HL-60 (cell line): ENCODE measurements around the gene LSAMP.

Experiments used
- DNase-seq, 2 experiments: peaks; one replicate each; pipeline ENCODE4 v3.0.0-alpha.2; 2010 to 2020; ENCODE audit warnings: low read depth in 1 of 2, low spot score in 1 of 2
- H3K27ac ChIP-seq: fragments of 250-450 bp; sonication (Bioruptor Pico); replicated peaks from 2 replicates; pipeline ENCODE4 v1.5.1; 2020; ENCODE audit warnings: mild to moderate bottlenecking, moderate library complexity
- H3K27me3 ChIP-seq: fragments of 250-450 bp; sonication (Bioruptor Pico); 2 replicates; pipeline ENCODE4 v1.5.1; 2021; ENCODE audit warnings: mild to moderate bottlenecking, moderate library complexity; ENCODE audit not compliant: insufficient read depth, poor library complexity, severe bottlenecking
- H3K4me3 ChIP-seq: replicated peaks from 2 replicates; pipeline ENCODE4 v1.5.1; 2011; ENCODE audit warnings: mild to moderate bottlenecking, control low read depth, low read length; ENCODE audit not compliant: insufficient read depth
- CTCF ChIP-seq: IDR thresholded peaks from one replicate; pipeline ENCODE4 v1.5.1; 2011; ENCODE audit warnings: low read length, control low read depth, inconsistent platforms; ENCODE audit not compliant: insufficient read depth
- GABPA ChIP-seq: IDR thresholded peaks from 2 replicates; pipeline ENCODE4 v1.6.1; 2012; ENCODE audit warnings: low read depth
- POLR2AphosphoS5 ChIP-seq: IDR thresholded peaks from 2 replicates; pipeline ENCODE4 v1.6.1; 2012; ENCODE audit warnings: low read depth
- REST ChIP-seq: IDR thresholded peaks from 2 replicates; pipeline ENCODE4 v1.6.1; 2012; ENCODE audit warnings: low read depth; ENCODE audit not compliant: insufficient replicate concordance
- SPI1 ChIP-seq: IDR thresholded peaks from 2 replicates; pipeline ENCODE4 v1.6.1; 2012; ENCODE audit warnings: low read depth, mild to moderate bottlenecking, borderline replicate concordance

The LSAMP gene

GRCh38 chr3:116443191-116443661 lies 2.1 kb downstream of the LSAMP start:
- TF ChIP-seq CTCF = no peak
- no peak for TF ChIP-seq POLR2AphosphoS5
- no peak for TF ChIP-seq GABPA
- TF ChIP-seq REST = no peak
- TF ChIP-seq SPI1 = no peak
- H3K4me3 ChIP-seq = no peak overlapping the region
- DNase-seq = no peak

GRCh38 chr3:116442331-116443021 lies 2.8 kb downstream of the LSAMP start:
- Histone ChIP-seq H3K27me3 (peaks cover 5% of the 10 kb centered on the region), H3K4me3 (no peak overlapping the region), H3K27ac (no peak overlapping the region)
- no peak for DNase-seq
- TF ChIP-seq CTCF (no peak), REST (no peak), SPI1 (no peak), GABPA (no peak), POLR2AphosphoS5 (no peak)

More at GRCh38 chr3:116443191-116443661, 2.1 kb downstream of the LSAMP start:
- peaks cover 5% of the 10 kb centered on the region for H3K27me3 ChIP-seq
- H3K27ac ChIP-seq = no peak overlapping the region

GRCh38 chr3:116441652-116442051 lies 3.6 kb downstream of the LSAMP start:
- Histone ChIP-seq H3K27me3 (peaks cover 5% of the 10 kb centered on the region), H3K27ac (no peak overlapping the region), H3K4me3 (no peak overlapping the region)
- TF ChIP-seq GABPA (no peak), REST (no peak), CTCF (no peak), POLR2AphosphoS5 (no peak), SPI1 (no peak)
- DNase-seq = no peak
